ENCODE measurements around the gene PVALEF. TPM values are rescaled to one million over a fixed set of nuclear protein-coding genes. Genes with fewer than 3 reads are reported as not detected.

PVALEF gene
- total and polyA plus RNA-seq, 2 donors (not counting 3 experiments of a cell fraction or from before 2014, with no cell fraction given) = not detected

- H2AFZ ChIP-seq (ENCODE audit: low read depth, low read length) = no peak overlapping the region
- ChIA-PET CTCF (interaction anchor here (1.9 kb wide), 1 partner anchor 52 kb away, joined by 4 read pairs; no protein-coding TSS in a partner anchor), POLR2A (no interaction called here)
- intact Hi-C loops (cut with micrococcal nuclease) (no loop called here), dilution Hi-C loops (cut with MboI; ENCODE audit: extremely low pct_ligation_motif_present, low sequenced_read_pairs) (no loop called here)
- H3K79me2 ChIP-seq (ENCODE audit: control insufficient read depth, insufficient read depth, low read length) = no peaks in the 10 kb centered on the region
- no peak overlapping the region for H3K27ac ChIP-seq (ENCODE audit: insufficient read depth, low read depth, low read length)
- BruUV-seq (replicated peaks) = no TSS peak
- no peak overlapping the region for H3K9ac ChIP-seq (replicated peaks; ENCODE audit: extremely low read depth, insufficient read depth, low read length)
- H3K4me3 ChIP-seq (replicated peaks in 1 of 3; ENCODE audit: insufficient read depth in 1 of 3, low read depth in 1 of 3, low read length in 3 of 3) = no peak overlapping the region
- no peaks in the 10 kb centered on the region for H3K9me3 ChIP-seq (replicated peaks; ENCODE audit: control insufficient read depth, insufficient read depth, low read length)
- H3K9me1 ChIP-seq (replicated peaks; ENCODE audit: control insufficient read depth, extremely low read depth, insufficient read depth, low read length) = no peaks in the 10 kb centered on the region
- H3K27me3 ChIP-seq (ENCODE audit: control insufficient read depth in 2 of 2, insufficient read depth in 2 of 2, low read length in 2 of 2) = peaks cover 0 to 2% of the 10 kb centered on the region in 2 experiments
- no peak for FAIRE-seq
- no peak overlapping the region for H3K4me2 ChIP-seq (ENCODE audit: insufficient read depth, low read length)
- no peak for TF ChIP-seq POLR2AphosphoS5 (IDR thresholded peaks at IDR 0.05; ENCODE audit: insufficient read depth, low read depth, low read length)
- no peak for DNase-seq (ENCODE audit: low read depth, low spot score)
- peaks cover 5% of the 10 kb centered on the region for H3K4me1 ChIP-seq (ENCODE audit: control insufficient read depth, extremely low read depth, insufficient read depth, low read length)
- no peaks in the 10 kb centered on the region for H4K20me1 ChIP-seq (replicated peaks; ENCODE audit: control insufficient read depth, extremely low read depth, insufficient read depth, low read length)
- no peaks in the 10 kb centered on the region for H3K36me3 ChIP-seq (ENCODE audit: control insufficient read depth in 2 of 2, extremely low read depth in 1 of 2, insufficient read depth in 2 of 2, low read length in 2 of 2)
Observed at GRCh38 chr17:81148986-81149533, 16.2 kb upstream of the PVALEF start.

- no peak for TF ChIP-seq JUN (IDR thresholded peaks at IDR 0.05; ENCODE audit: borderline replicate concordance, insufficient read depth, insufficient read length, low read depth)
- TF ChIP-seq, protein P1, sequence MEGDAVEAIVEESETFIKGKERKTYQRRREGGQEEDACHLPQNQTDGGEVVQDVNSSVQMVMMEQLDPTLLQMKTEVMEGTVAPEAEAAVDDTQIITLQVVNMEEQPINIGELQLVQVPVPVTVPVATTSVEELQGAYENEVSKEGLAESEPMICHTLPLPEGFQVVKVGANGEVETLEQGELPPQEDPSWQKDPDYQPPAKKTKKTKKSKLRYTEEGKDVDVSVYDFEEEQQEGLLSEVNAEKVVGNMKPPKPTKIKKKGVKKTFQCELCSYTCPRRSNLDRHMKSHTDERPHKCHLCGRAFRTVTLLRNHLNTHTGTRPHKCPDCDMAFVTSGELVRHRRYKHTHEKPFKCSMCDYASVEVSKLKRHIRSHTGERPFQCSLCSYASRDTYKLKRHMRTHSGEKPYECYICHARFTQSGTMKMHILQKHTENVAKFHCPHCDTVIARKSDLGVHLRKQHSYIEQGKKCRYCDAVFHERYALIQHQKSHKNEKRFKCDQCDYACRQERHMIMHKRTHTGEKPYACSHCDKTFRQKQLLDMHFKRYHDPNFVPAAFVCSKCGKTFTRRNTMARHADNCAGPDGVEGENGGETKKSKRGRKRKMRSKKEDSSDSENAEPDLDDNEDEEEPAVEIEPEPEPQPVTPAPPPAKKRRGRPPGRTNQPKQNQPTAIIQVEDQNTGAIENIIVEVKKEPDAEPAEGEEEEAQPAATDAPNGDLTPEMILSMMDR (IDR thresholded peaks at IDR 0.05; ENCODE audit: extremely low read depth in 1 of 2, insufficient read depth in 1 of 2, low read depth in 1 of 2, low read length in 2 of 2) = no peak
- no peak for TF ChIP-seq FOS (IDR thresholded peaks at IDR 0.05; ENCODE audit: borderline replicate concordance, insufficient read depth, low read length)
- TF ChIP-seq, protein P2, sequence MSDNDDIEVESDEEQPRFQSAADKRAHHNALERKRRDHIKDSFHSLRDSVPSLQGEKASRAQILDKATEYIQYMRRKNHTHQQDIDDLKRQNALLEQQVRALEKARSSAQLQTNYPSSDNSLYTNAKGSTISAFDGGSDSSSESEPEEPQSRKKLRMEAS (IDR thresholded peaks at IDR 0.05; ENCODE audit: insufficient read depth, insufficient read length) = no peak
- TF ChIP-seq POLR2AphosphoS5 (IDR thresholded peaks at IDR 0.05; ENCODE audit: insufficient read depth, low read depth, low read length) = no peak
- TF ChIP-seq MYC (IDR thresholded peaks at IDR 0.05; ENCODE audit: low read depth, low read length) = no peak
- TF ChIP-seq EZH2 (IDR thresholded peaks at IDR 0.05; ENCODE audit: borderline replicate concordance, low read depth, low read length, severe bottlenecking) = no peak
- TF ChIP-seq POLR2A (IDR thresholded peaks at IDR 0.05; ENCODE audit: low read depth, low read length) = no peak
- no peak for TF ChIP-seq GATA2 (IDR thresholded peaks at IDR 0.05; ENCODE audit: insufficient read depth, insufficient read length, low read depth, low read length)
- Histone ChIP-seq H3K36me3 (ENCODE audit: control insufficient read depth in 2 of 2, extremely low read depth in 1 of 2, insufficient read depth in 2 of 2, low read length in 2 of 2) (no peaks in the 10 kb centered on the region), H3K9ac (replicated peaks; ENCODE audit: extremely low read depth, insufficient read depth, low read length) (no peak overlapping the region), H4K20me1 (replicated peaks; ENCODE audit: control insufficient read depth, extremely low read depth, insufficient read depth, low read length) (no peaks in the 10 kb centered on the region), H3K4me3 (replicated peaks in 1 of 3; ENCODE audit: insufficient read depth in 1 of 3, low read depth in 1 of 3, low read length in 3 of 3) (no peak overlapping the region), H3K79me2 (ENCODE audit: control insufficient read depth, insufficient read depth, low read length) (no peaks in the 10 kb centered on the region), H3K9me3 (replicated peaks; ENCODE audit: control insufficient read depth, insufficient read depth, low read length) (no peaks in the 10 kb centered on the region), H2AFZ (ENCODE audit: low read depth, low read length) (no peak overlapping the region), H3K4me1 (ENCODE audit: control insufficient read depth, extremely low read depth, insufficient read depth, low read length) (peaks cover 5% of the 10 kb centered on the region), H3K27me3 (ENCODE audit: control insufficient read depth in 2 of 2, insufficient read depth in 2 of 2, low read length in 2 of 2) (peaks cover 0 to 2% of the 10 kb centered on the region in 2 experiments), H3K4me2 (ENCODE audit: insufficient read depth, low read length) (no peak overlapping the region), H3K27ac (ENCODE audit: insufficient read depth, low read depth, low read length) (no peak overlapping the region), H3K9me1 (replicated peaks; ENCODE audit: control insufficient read depth, extremely low read depth, insufficient read depth, low read length) (no peaks in the 10 kb centered on the region)
- ChIA-PET POLR2A (no interaction called here), CTCF (interaction anchor here (1.9 kb wide), 1 partner anchor 50 kb away, joined by 4 read pairs; no protein-coding TSS in a partner anchor)
- dilution Hi-C loops (cut with MboI; ENCODE audit: extremely low pct_ligation_motif_present, low sequenced_read_pairs) = no loop called here
- intact Hi-C loops (cut with micrococcal nuclease) = no loop called here
- peak; percentile 13 for DNase-seq (ENCODE audit: low read depth, low spot score)
- BruUV-seq (replicated peaks) = no TSS peak
- FAIRE-seq = no peak
Observed at GRCh38 chr17:81150377-81151077, 14.8 kb upstream of the PVALEF start.
